Astrocyte (in vitro differentiated cells and primary cell): ENCODE measurements around the gene ARHGEF10L.

Experiments
- CTCF ChIP-seq: IDR thresholded peaks from 2 replicates; pipeline ENCODE4 v1.5.1; 2011; ENCODE audit warnings: low read depth, mild to moderate bottlenecking, inconsistent platforms, low read length, moderate library complexity; ENCODE audit not compliant: insufficient read depth
- EZH2 ChIP-seq: IDR thresholded peaks from 2 replicates; pipeline ENCODE4 v1.6.1; 2012; ENCODE audit warnings: mild to moderate bottlenecking, low read length, inconsistent platforms; ENCODE audit not compliant: insufficient read depth

DNA sequence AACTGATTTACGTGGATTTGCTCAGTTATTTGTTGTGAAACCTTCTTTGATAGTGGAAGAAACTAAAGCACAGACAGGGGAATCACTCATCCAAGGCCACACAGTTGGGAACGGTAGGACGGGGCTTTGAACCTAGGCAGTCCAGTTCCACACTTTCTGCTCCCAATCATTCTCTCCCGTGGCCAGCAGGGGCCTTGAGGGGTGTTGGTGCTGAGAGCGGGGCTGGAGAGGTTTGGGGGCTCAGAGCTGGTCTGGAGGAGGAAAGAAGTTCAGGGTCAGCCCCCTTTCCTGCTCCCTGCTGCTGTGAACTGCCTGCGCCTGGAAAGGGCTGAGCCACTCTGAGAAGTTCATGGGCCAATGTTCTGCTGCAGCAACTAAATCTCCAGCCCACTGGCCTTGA is 184.2 kb downstream of the ARHGEF10L start:
- TF ChIP-seq CTCF, result peak; percentile 5
- no peak for TF ChIP-seq EZH2
